Measurements from ENCODE around the gene FKBP7.

GRCh38 chr2:178425255-178425827 lies 53.1 kb downstream of the FKBP7 start:
- TF ChIP-seq POLR2AphosphoS5 (IDR thresholded peaks at IDR 0.05) (no peak), EZH2 (IDR thresholded peaks at IDR 0.05; ENCODE audit: borderline replicate concordance, insufficient read depth, low read length, poor library complexity, severe bottlenecking) (no peak)
